ENCODE measurements around the gene NAPB.

NAPB gene

GRCh38 chr20:23409800-23410199 lies 11.5 kb downstream of the NAPB start:
- Histone ChIP-seq H3K4me1 (ENCODE audit: insufficient read depth, low read length) (peaks cover 2% of the 10 kb centered on the region), H3K36me3 (ENCODE audit: insufficient read depth, low read length) (no peaks in the 10 kb centered on the region), H3K4me3 (ENCODE audit: low read length) (no peak overlapping the region), H2AFZ (ENCODE audit: low read depth, low read length) (no peak overlapping the region), H3K9me3 (ENCODE audit: low read length) (no peaks in the 10 kb centered on the region), H3K27me3 (ENCODE audit: insufficient read depth, low read length) (no peaks in the 10 kb centered on the region)

GRCh38 chr20:23408957-23409356 lies 12.3 kb downstream of the NAPB start:
- H3K27me3 ChIP-seq (ENCODE audit: insufficient read depth, low read length) = no peaks in the 10 kb centered on the region
- no peak overlapping the region for H3K4me3 ChIP-seq (ENCODE audit: low read length)
- H2AFZ ChIP-seq (ENCODE audit: low read depth, low read length) = no peak overlapping the region
- H3K4me1 ChIP-seq (ENCODE audit: insufficient read depth, low read length) = peaks cover 2% of the 10 kb centered on the region
- H3K9me3 ChIP-seq (ENCODE audit: low read length) = no peaks in the 10 kb centered on the region
- no peaks in the 10 kb centered on the region for H3K36me3 ChIP-seq (ENCODE audit: insufficient read depth, low read length)

GRCh38 chr20:23407781-23408464 lies 13.4 kb downstream of the NAPB start:
- Histone ChIP-seq H2AFZ (ENCODE audit: low read depth, low read length) (no peak overlapping the region), H3K9me3 (ENCODE audit: low read length) (no peaks in the 10 kb centered on the region), H3K4me3 (ENCODE audit: low read length) (no peak overlapping the region), H3K27me3 (ENCODE audit: insufficient read depth, low read length) (no peaks in the 10 kb centered on the region), H3K4me1 (ENCODE audit: insufficient read depth, low read length) (peaks cover 2% of the 10 kb centered on the region), H3K36me3 (ENCODE audit: insufficient read depth, low read length) (no peaks in the 10 kb centered on the region)

- Histone ChIP-seq H2AFZ (ENCODE audit: low read depth, low read length) (no peak overlapping the region), H3K4me1 (ENCODE audit: insufficient read depth, low read length) (no peaks in the 10 kb centered on the region), H3K27me3 (ENCODE audit: insufficient read depth, low read length) (no peaks in the 10 kb centered on the region)
Measured at GRCh38 chr20:23406880-23407279, 14.4 kb downstream of the NAPB start.

GRCh38 chr20:23404196-23404595 lies 17.1 kb downstream of the NAPB start:
- H3K4me1 ChIP-seq (ENCODE audit: insufficient read depth, low read length) = no peaks in the 10 kb centered on the region
- H3K4me3 ChIP-seq (ENCODE audit: low read length) = no peak overlapping the region
- H3K36me3 ChIP-seq (ENCODE audit: insufficient read depth, low read length) = no peaks in the 10 kb centered on the region
- no peaks in the 10 kb centered on the region for H3K9me3 ChIP-seq (ENCODE audit: low read length)
- no peaks in the 10 kb centered on the region for H3K27me3 ChIP-seq (ENCODE audit: insufficient read depth, low read length)
- no peak overlapping the region for H2AFZ ChIP-seq (ENCODE audit: low read depth, low read length)

More at GRCh38 chr20:23406880-23407279, 14.4 kb downstream of the NAPB start:
- Histone ChIP-seq H3K9me3 (ENCODE audit: low read length) (no peaks in the 10 kb centered on the region), H3K36me3 (ENCODE audit: insufficient read depth, low read length) (no peaks in the 10 kb centered on the region), H3K4me3 (ENCODE audit: low read length) (no peak overlapping the region)

GRCh38 chr20:23403751-23404150 lies 17.5 kb downstream of the NAPB start:
- Histone ChIP-seq H2AFZ (ENCODE audit: low read depth, low read length) (no peak overlapping the region), H3K27me3 (ENCODE audit: insufficient read depth, low read length) (no peaks in the 10 kb centered on the region), H3K4me1 (ENCODE audit: insufficient read depth, low read length) (no peaks in the 10 kb centered on the region), H3K36me3 (ENCODE audit: insufficient read depth, low read length) (no peaks in the 10 kb centered on the region), H3K4me3 (ENCODE audit: low read length) (no peak overlapping the region), H3K9me3 (ENCODE audit: low read length) (no peaks in the 10 kb centered on the region)

- no peaks in the 10 kb centered on the region for H3K27me3 ChIP-seq (ENCODE audit: insufficient read depth, low read length)
- H3K4me1 ChIP-seq (ENCODE audit: insufficient read depth, low read length) = no peaks in the 10 kb centered on the region
- H3K36me3 ChIP-seq (ENCODE audit: insufficient read depth, low read length) = no peaks in the 10 kb centered on the region
- H3K4me3 ChIP-seq (ENCODE audit: low read length) = no peak overlapping the region
- H2AFZ ChIP-seq (ENCODE audit: low read depth, low read length) = no peak overlapping the region
- H3K9me3 ChIP-seq (ENCODE audit: low read length) = no peaks in the 10 kb centered on the region
Measured at GRCh38 chr20:23401051-23401450, 20.2 kb downstream of the NAPB start.

- peaks cover 3% of the 10 kb centered on the region for H3K36me3 ChIP-seq (ENCODE audit: insufficient read depth, low read length)
- no peak overlapping the region for H2AFZ ChIP-seq (ENCODE audit: low read depth, low read length)
- H3K9me3 ChIP-seq (ENCODE audit: low read length) = no peaks in the 10 kb centered on the region
- no peaks in the 10 kb centered on the region for H3K4me1 ChIP-seq (ENCODE audit: insufficient read depth, low read length)
- H3K27me3 ChIP-seq (ENCODE audit: insufficient read depth, low read length) = no peaks in the 10 kb centered on the region
- H3K4me3 ChIP-seq (ENCODE audit: low read length) = no peak overlapping the region
Measured at GRCh38 chr20:23399568-23400241, 21.6 kb downstream of the NAPB start.

- Histone ChIP-seq H3K36me3 (ENCODE audit: insufficient read depth, low read length) (peaks cover 15% of the 10 kb centered on the region), H3K27me3 (ENCODE audit: insufficient read depth, low read length) (no peaks in the 10 kb centered on the region), H3K9me3 (ENCODE audit: low read length) (no peaks in the 10 kb centered on the region), H3K4me3 (ENCODE audit: low read length) (no peak overlapping the region), H2AFZ (ENCODE audit: low read depth, low read length) (no peak overlapping the region), H3K4me1 (ENCODE audit: insufficient read depth, low read length) (no peaks in the 10 kb centered on the region)
Measured at GRCh38 chr20:23397961-23398360, 23.3 kb downstream of the NAPB start.

- H2AFZ ChIP-seq (ENCODE audit: low read depth, low read length) = no peak overlapping the region
- H3K9me3 ChIP-seq (ENCODE audit: low read length) = no peaks in the 10 kb centered on the region
- H3K4me3 ChIP-seq (ENCODE audit: low read length) = no peak overlapping the region
- no peaks in the 10 kb centered on the region for H3K4me1 ChIP-seq (ENCODE audit: insufficient read depth, low read length)
- H3K27me3 ChIP-seq (ENCODE audit: insufficient read depth, low read length) = no peaks in the 10 kb centered on the region
- H3K36me3 ChIP-seq (ENCODE audit: insufficient read depth, low read length) = peaks cover 20% of the 10 kb centered on the region
Measured at GRCh38 chr20:23396950-23397627, 24.2 kb downstream of the NAPB start.

GRCh38 chr20:23393996-23394775 lies 27.1 kb downstream of the NAPB start:
- Histone ChIP-seq H3K4me1 (ENCODE audit: insufficient read depth, low read length) (no peaks in the 10 kb centered on the region), H3K36me3 (ENCODE audit: insufficient read depth, low read length) (peaks cover 28% of the 10 kb centered on the region), H3K4me3 (ENCODE audit: low read length) (no peak overlapping the region), H2AFZ (ENCODE audit: low read depth, low read length) (no peak overlapping the region), H3K9me3 (ENCODE audit: low read length) (peaks cover 3% of the 10 kb centered on the region), H3K27me3 (ENCODE audit: insufficient read depth, low read length) (no peaks in the 10 kb centered on the region)

- Histone ChIP-seq H3K9me3 (ENCODE audit: low read length) (peaks cover 4% of the 10 kb centered on the region), H3K36me3 (ENCODE audit: insufficient read depth, low read length) (peaks cover 36% of the 10 kb centered on the region), H3K27me3 (ENCODE audit: insufficient read depth, low read length) (no peaks in the 10 kb centered on the region), H2AFZ (ENCODE audit: low read depth, low read length) (no peak overlapping the region), H3K4me1 (ENCODE audit: insufficient read depth, low read length) (no peaks in the 10 kb centered on the region), H3K4me3 (ENCODE audit: low read length) (no peak overlapping the region)
Measured at GRCh38 chr20:23391707-23392310, 29.5 kb downstream of the NAPB start.

Data from neuron (in vitro differentiated cells).